Measurements from ENCODE around the gene MRPS6. TPM values are rescaled to one million over a fixed set of nuclear protein-coding genes. Genes with fewer than 3 reads are reported as not detected.

The MRPS6 gene
- total RNA-seq, 1 donor from 2014 or later: 23.3 TPM

DNA sequence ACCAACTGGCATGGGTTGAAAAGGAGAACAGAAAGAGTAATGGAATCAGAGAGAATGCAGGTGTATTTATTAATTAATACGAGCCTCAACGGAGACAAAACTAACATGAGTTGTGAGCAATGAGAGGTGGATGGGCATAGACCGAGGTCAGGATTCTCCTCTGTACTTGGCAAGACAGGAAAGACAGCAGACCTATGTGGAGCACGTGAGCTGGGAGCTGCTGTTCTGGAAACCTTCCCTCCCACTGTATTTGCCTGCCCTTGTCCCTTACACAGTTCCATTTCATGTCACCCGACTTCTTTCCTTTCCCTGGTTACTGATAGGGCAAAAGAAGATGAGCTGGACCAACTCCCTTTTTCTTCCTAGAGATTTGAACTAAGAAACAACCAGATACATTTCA lies 110.9 kb downstream of the MRPS6 start:
- H3K4me1 ChIP-seq: peaks cover 7% of the 10 kb centered on the region
- TF ChIP-seq, protein P1, sequence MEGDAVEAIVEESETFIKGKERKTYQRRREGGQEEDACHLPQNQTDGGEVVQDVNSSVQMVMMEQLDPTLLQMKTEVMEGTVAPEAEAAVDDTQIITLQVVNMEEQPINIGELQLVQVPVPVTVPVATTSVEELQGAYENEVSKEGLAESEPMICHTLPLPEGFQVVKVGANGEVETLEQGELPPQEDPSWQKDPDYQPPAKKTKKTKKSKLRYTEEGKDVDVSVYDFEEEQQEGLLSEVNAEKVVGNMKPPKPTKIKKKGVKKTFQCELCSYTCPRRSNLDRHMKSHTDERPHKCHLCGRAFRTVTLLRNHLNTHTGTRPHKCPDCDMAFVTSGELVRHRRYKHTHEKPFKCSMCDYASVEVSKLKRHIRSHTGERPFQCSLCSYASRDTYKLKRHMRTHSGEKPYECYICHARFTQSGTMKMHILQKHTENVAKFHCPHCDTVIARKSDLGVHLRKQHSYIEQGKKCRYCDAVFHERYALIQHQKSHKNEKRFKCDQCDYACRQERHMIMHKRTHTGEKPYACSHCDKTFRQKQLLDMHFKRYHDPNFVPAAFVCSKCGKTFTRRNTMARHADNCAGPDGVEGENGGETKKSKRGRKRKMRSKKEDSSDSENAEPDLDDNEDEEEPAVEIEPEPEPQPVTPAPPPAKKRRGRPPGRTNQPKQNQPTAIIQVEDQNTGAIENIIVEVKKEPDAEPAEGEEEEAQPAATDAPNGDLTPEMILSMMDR (IDR thresholded peaks at IDR 0.05): no peak
- no peak for TF ChIP-seq POLR2AphosphoS5 (IDR thresholded peaks at IDR 0.05; ENCODE audit: insufficient read depth in 1 of 2, low read depth in 1 of 2)
- TF ChIP-seq POLR2A (IDR thresholded peaks at IDR 0.05): no peak
- H3K27me3 ChIP-seq: no peaks in the 10 kb centered on the region
- H3K27ac ChIP-seq: no peak overlapping the region
- H3K4me3 ChIP-seq: no peak overlapping the region
- no peaks in the 10 kb centered on the region for H3K36me3 ChIP-seq
- no peak for DNase-seq (ENCODE audit: extremely low spot score in 2 of 2)
- no peaks in the 10 kb centered on the region for H3K9me3 ChIP-seq
- intact Hi-C loops (cut with DNase I): no loop called here

DNA sequence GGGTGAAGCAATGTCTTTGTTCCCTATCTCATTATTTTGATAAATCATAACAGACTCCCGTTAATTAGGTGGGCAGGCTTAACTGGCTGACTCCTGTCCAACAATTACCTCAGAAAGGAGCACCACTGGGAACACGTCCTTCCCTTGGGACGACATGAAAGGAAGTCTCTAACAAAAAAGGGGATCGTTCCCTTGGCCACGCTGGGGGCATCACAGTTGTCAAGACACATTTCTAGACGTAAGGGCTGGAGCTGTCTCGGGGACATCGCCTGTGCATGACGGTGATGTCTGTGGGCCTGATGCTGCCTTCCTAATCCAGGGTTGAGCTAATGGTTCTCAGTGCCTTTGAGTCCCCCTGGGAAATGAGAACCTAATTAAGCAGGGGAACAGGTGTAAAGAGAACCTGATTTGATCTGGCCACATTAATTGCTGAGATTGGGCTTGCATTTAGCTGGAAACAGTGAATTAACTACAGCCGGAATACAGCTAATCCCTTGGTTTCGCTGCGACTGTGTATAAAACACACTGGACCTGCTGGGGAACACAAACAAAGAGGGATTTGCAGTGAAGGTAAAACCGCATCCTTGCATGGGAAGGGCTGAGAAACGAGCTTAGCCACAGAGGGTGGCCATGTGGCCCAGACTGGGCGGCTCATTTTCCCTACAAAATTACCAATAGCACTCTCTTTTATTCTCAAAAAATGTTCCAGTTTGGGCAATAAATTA lies 111.8 kb downstream of the MRPS6 start:
- no peaks in the 10 kb centered on the region for H3K36me3 ChIP-seq
- DNase-seq (ENCODE audit: extremely low spot score in 2 of 2): no peak
- H3K4me3 ChIP-seq: no peak overlapping the region
- TF ChIP-seq, protein P1 (IDR thresholded peaks at IDR 0.05): no peak
- TF ChIP-seq POLR2A (IDR thresholded peaks at IDR 0.05): no peak
- no peak for TF ChIP-seq POLR2AphosphoS5 (IDR thresholded peaks at IDR 0.05; ENCODE audit: insufficient read depth in 1 of 2, low read depth in 1 of 2)
- no peaks in the 10 kb centered on the region for H3K9me3 ChIP-seq
- peaks cover 7% of the 10 kb centered on the region for H3K4me1 ChIP-seq
- no peak overlapping the region for H3K27ac ChIP-seq
- no peaks in the 10 kb centered on the region for H3K27me3 ChIP-seq
- intact Hi-C loops (cut with DNase I): no loop called here

GRCh38 chr21:34186109-34186719 lies 112.8 kb downstream of the MRPS6 start:
- TF ChIP-seq, protein P1 (IDR thresholded peaks at IDR 0.05): no peak
- TF ChIP-seq POLR2AphosphoS5 (IDR thresholded peaks at IDR 0.05; ENCODE audit: insufficient read depth in 1 of 2, low read depth in 1 of 2) (no peak), POLR2A (IDR thresholded peaks at IDR 0.05) (no peak)
- H3K4me1 ChIP-seq: peaks cover 7% of the 10 kb centered on the region
- no peaks in the 10 kb centered on the region for H3K9me3 ChIP-seq
- no peaks in the 10 kb centered on the region for H3K36me3 ChIP-seq
- DNase-seq (ENCODE audit: extremely low spot score in 2 of 2): no peak
- H3K27ac ChIP-seq: no peak overlapping the region
- no peaks in the 10 kb centered on the region for H3K27me3 ChIP-seq
- no peak overlapping the region for H3K4me3 ChIP-seq
- intact Hi-C loops (cut with DNase I): no loop called here

GRCh38 chr21:34187935-34188334 lies 114.6 kb downstream of the MRPS6 start:
- no peak overlapping the region for H3K27ac ChIP-seq
- no peaks in the 10 kb centered on the region for H3K36me3 ChIP-seq
- no peak overlapping the region for H3K4me3 ChIP-seq
- H3K9me3 ChIP-seq: no peaks in the 10 kb centered on the region
- TF ChIP-seq, protein P1 (IDR thresholded peaks at IDR 0.05): peak in 1 of 3 experiments; percentile 17
- TF ChIP-seq POLR2A (IDR thresholded peaks at IDR 0.05) (no peak), POLR2AphosphoS5 (IDR thresholded peaks at IDR 0.05; ENCODE audit: insufficient read depth in 1 of 2, low read depth in 1 of 2) (peak in 1 of 2 donors; percentile 61)
- no peaks in the 10 kb centered on the region for H3K27me3 ChIP-seq
- no peak for DNase-seq (ENCODE audit: extremely low spot score in 2 of 2)
- peaks cover 7% of the 10 kb centered on the region for H3K4me1 ChIP-seq
- intact Hi-C loops (cut with DNase I): no loop called here

DNA sequence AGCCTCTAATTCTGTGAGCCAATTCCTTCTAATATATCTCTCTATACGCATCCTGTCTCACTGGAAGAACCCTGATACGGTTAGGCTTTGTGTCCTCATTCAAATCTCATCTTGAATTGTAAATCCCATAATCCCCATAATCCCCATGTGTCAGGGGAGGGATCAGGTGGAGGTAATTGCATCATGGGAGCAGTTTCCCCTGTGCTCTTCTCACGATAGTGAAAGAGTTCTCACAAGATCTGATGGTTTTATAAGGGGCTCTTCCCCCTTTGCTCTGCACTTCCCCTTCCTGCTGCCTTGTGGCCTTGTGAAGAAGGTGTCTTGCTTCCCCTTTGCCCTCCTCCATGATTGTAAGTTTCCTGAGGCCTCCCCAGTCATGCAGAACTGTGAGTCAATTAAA lies 116.1 kb downstream of the MRPS6 start:
- H3K9me3 ChIP-seq: no peaks in the 10 kb centered on the region
- DNase-seq (ENCODE audit: extremely low spot score in 2 of 2): no peak
- intact Hi-C loops (cut with DNase I): no loop called here
- H3K4me3 ChIP-seq: no peak overlapping the region
- H3K36me3 ChIP-seq: no peaks in the 10 kb centered on the region
- no peaks in the 10 kb centered on the region for H3K27me3 ChIP-seq
- no peak for TF ChIP-seq POLR2AphosphoS5 (IDR thresholded peaks at IDR 0.05; ENCODE audit: insufficient read depth in 1 of 2, low read depth in 1 of 2)
- TF ChIP-seq POLR2A (IDR thresholded peaks at IDR 0.05): no peak
- TF ChIP-seq, protein P1 (IDR thresholded peaks at IDR 0.05): no peak
- H3K4me1 ChIP-seq: peaks cover 7% of the 10 kb centered on the region
- H3K27ac ChIP-seq: no peak overlapping the region

All from vagina (tissue), 2 donors.